Common myeloid progenitor, CD34-positive (primary cell): ENCODE data around the gene OPRM1.
A peak's percentile ranks its signal among the peaks of the same experiment; 100 is the strongest.

Source experiments
- CTCF ChIA-PET: fragments of 350-600 bp; sonication (Branson Sonifier 250); formaldehyde crosslinking; loops from one replicate; lab custom pipeline; 2021; ENCODE audit warnings: antibody characterized with exemption; lab: Charles Lee
- POLR2A ChIA-PET: fragments of 350-600 bp; sonication (Branson Sonifier 250); formaldehyde crosslinking; loops from one replicate; lab custom pipeline; 2021; ENCODE audit warnings: antibody characterized with exemption; lab: Charles Lee
- DNase-seq, 3 donors: peaks; one replicate each; pipeline versions ENCODE4 v3.0.0 to v3.0.0-alpha.2; 2013
- H3K27ac ChIP-seq, 2 experiments: 1 replicate in 1 of 2; 2 replicates in 1 of 2; pipeline ENCODE4 v1.7.0; 2013; ENCODE audit warnings: inconsistent platforms in 2 of 2, low read length in 2 of 2, mild to moderate bottlenecking in 2 of 2, low read depth in 1 of 2, moderate library complexity in 1 of 2; ENCODE audit not compliant: severe bottlenecking in 2 of 2, insufficient read depth in 1 of 2, poor library complexity in 1 of 2
- H3K27me3 ChIP-seq, 5 experiments: replicated peaks in 2 of 5; 1 replicate in 3 of 5; 2 replicates in 2 of 5; pipeline versions ENCODE4 v1.6.1 to v1.7.0; 2013; ENCODE audit warnings: low read length in 4 of 5, mild to moderate bottlenecking in 2 of 5, moderate library complexity in 2 of 5, inconsistent platforms in 1 of 5; ENCODE audit not compliant: insufficient read depth in 5 of 5, control insufficient read depth in 4 of 5
- H3K36me3 ChIP-seq, 4 experiments: 1 replicate in 2 of 4; 2 replicates in 2 of 4; pipeline versions ENCODE4 v1.6.1 to v1.7.0; 2013; ENCODE audit warnings: low read length in 3 of 4, control low read depth in 1 of 4, mild to moderate bottlenecking in 1 of 4; ENCODE audit not compliant: control insufficient read depth in 4 of 4, insufficient read depth in 4 of 4
- H3K4me1 ChIP-seq, 4 experiments: 1 replicate in 3 of 4; 2 replicates in 1 of 4; pipeline versions ENCODE4 v1.6.1 to v1.7.1; 2013; ENCODE audit warnings: low read length in 3 of 4, mild to moderate bottlenecking in 3 of 4, control low read depth in 1 of 4, inconsistent platforms in 1 of 4, moderate library complexity in 1 of 4; ENCODE audit not compliant: control insufficient read depth in 4 of 4, insufficient read depth in 4 of 4; ENCODE audit errors: control extremely low read depth in 1 of 4
- H3K4me3 ChIP-seq, 7 experiments: 1 replicate in 4 of 7; 2 replicates in 3 of 7; pipeline versions ENCODE4 v1.5.1 to v1.7.0; 2013; ENCODE audit warnings: mild to moderate bottlenecking in 7 of 7, low read length in 6 of 7, moderate library complexity in 6 of 7, inconsistent platforms in 2 of 7, low read depth in 2 of 7, control low read depth in 1 of 7; ENCODE audit not compliant: insufficient read depth in 4 of 7, control insufficient read depth in 1 of 7; ENCODE audit errors: extremely low read depth in 1 of 7
- H3K9me3 ChIP-seq, 5 experiments: 1 replicate in 4 of 5; 2 replicates in 1 of 5; pipeline versions ENCODE4 v1.6.1 to v1.7.1; 2013; ENCODE audit warnings: low read length in 4 of 5, mild to moderate bottlenecking in 2 of 5, inconsistent platforms in 1 of 5, low read depth in 1 of 5, moderate library complexity in 1 of 5; ENCODE audit not compliant: control insufficient read depth in 4 of 5, insufficient read depth in 2 of 5; ENCODE audit errors: control extremely low read depth in 1 of 5
- WGBS: methylation state at CpG from one replicate; pipeline ENCODE4 v1.1.5; 2013; ENCODE audit not compliant: insufficient coverage; 5-methylcytosine and 5-hydroxymethylcytosine counted together

OPRM1 gene

DNA sequence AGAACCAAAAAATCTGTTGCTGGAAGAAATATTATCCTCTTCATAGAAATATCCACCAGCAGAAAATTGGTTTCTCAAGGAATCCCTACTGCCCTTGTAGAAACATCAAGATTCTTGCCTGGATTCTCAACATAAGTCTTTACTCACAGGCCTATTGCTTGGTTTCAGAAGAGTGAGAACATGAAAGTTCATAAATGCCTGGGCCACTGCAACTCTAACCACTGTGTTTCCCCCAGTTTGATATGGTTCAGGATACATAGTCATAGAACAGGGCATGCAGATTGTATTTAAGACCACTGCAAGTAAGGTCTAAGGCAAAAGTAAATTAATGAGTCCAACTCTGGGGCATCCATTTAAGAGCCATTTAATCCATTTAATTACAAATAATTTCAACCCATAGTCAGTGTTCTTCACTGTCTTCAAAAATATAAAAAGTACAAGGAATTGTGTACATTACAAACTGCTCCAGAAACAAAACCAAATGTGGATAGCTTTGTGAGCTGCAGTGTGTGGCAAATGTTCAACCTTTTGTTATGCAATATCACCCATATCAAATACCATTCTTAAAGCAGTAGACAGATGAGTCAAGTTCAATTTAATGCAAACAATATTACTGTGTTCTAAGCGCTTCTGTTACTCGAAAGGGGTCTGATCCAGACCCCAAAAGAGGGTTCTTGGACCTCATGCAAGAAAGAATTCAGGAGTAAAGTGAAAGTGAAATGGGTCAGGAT lies 83.3 kb downstream of the OPRM1 start:
- Histone ChIP-seq H3K4me3 (no peak overlapping the region), H3K36me3 (no peaks in the 10 kb centered on the region), H3K9me3 (peaks cover 0 to 13% (median 2%) of the 10 kb centered on the region in 5 experiments), H3K27ac (no peak overlapping the region), H3K4me1 (peaks cover 4 to 33% (median 15%) of the 10 kb centered on the region in 4 experiments), H3K27me3 (peaks cover 0 to 2% (median 0%) of the 10 kb centered on the region in 5 experiments)
- ChIA-PET CTCF (no interaction called here), POLR2A (no interaction called here)
- no peak for DNase-seq
- 100% methylated on average over 2 of the region's 2 CpGs for WGBS

DNA sequence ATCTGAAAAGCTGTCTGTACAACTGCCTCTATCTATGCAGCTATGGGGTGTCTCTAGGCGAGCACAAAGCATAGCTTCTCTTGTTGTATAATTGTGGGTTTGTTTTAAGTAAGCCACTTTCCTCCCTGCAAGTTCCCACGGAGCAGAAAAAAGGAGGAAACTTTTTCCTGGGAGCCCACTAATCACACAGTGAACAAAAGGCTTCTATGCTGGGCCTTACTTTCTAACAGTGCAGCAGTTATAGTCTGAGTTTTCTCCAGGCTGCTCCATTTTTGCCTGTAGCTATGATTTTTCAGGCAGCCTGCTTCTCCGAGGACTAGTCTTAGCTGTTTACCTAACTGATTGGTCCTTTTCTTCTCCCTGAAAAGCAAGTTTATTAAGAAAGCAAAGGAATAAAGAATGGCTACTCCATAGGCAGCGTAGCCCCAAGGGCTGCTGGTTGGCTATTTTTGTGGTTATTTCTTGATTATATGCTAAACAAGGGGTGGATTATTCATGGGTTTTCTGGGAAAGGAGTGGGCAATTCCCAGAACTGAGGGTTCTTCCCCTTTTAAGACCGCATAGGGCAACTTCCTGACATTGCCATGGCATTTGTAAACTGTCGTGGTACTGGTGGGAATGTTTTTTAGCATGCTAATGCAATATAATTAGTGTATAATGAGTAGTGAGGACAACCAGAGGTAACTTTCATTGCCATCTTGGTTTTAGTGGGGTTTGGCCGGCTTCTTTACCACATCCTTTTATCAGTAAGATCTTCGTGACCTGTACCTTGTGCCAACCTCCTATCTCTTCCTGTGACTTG lies 84.3 kb downstream of the OPRM1 start:
- CTCF ChIA-PET: interaction anchor here (1.1 kb wide), 1 partner anchor 258 kb away, joined by 3 read pairs; no protein-coding TSS in a partner anchor
- H3K4me3 ChIP-seq: no peak overlapping the region

GRCh38 chr6:154125421-154125820 lies 86.4 kb downstream of the OPRM1 start:
- no peaks in the 10 kb centered on the region for H3K36me3 ChIP-seq
- peaks cover 0 to 13% (median 2%) of the 10 kb centered on the region in 5 experiments for H3K9me3 ChIP-seq
- WGBS: no CpG with 5 or more reads among the region's 2 CpGs
- no peak overlapping the region for H3K27ac ChIP-seq
- H3K27me3 ChIP-seq: no peaks in the 10 kb centered on the region
- peak in 2 of 3 donors; percentile 26 to 40 for DNase-seq
- H3K4me1 ChIP-seq: peaks cover 6 to 40% (median 16%) of the 10 kb centered on the region in 4 experiments
- POLR2A ChIA-PET: no interaction called here
- CTCF ChIA-PET: no interaction called here
- no peak overlapping the region for H3K4me3 ChIP-seq

More for the DNA sequence above, 84.3 kb downstream of the OPRM1 start:
- DNase-seq: no peak
- Histone ChIP-seq H3K4me1 (peaks cover 6 to 40% (median 16%) of the 10 kb centered on the region in 4 experiments), H3K27ac (no peak overlapping the region), H3K36me3 (no peaks in the 10 kb centered on the region), H3K27me3 (peaks cover 0 to 2% (median 0%) of the 10 kb centered on the region in 5 experiments), H3K9me3 (peaks cover 0 to 13% (median 2%) of the 10 kb centered on the region in 5 experiments)
- 68% methylated on average over 3 of the region's 8 CpGs for WGBS
- POLR2A ChIA-PET: no interaction called here

GRCh38 chr6:154127657-154128056 lies 88.6 kb downstream of the OPRM1 start:
- Histone ChIP-seq H3K9me3 (peaks cover 0 to 4% (median under 1%) of the 10 kb centered on the region in 5 experiments), H3K36me3 (no peaks in the 10 kb centered on the region), H3K4me1 (peaks cover 6 to 40% (median 16%) of the 10 kb centered on the region in 4 experiments), H3K27me3 (no peaks in the 10 kb centered on the region), H3K4me3 (no peak overlapping the region), H3K27ac (no peak overlapping the region)
- ChIA-PET CTCF (interaction anchor here (1.6 kb wide), 1 partner anchor 150 kb away, joined by 4 read pairs; no protein-coding TSS in a partner anchor), POLR2A (no interaction called here)
- 33% methylated on average over 1 of the region's 2 CpGs for WGBS
- DNase-seq: no peak

DNA sequence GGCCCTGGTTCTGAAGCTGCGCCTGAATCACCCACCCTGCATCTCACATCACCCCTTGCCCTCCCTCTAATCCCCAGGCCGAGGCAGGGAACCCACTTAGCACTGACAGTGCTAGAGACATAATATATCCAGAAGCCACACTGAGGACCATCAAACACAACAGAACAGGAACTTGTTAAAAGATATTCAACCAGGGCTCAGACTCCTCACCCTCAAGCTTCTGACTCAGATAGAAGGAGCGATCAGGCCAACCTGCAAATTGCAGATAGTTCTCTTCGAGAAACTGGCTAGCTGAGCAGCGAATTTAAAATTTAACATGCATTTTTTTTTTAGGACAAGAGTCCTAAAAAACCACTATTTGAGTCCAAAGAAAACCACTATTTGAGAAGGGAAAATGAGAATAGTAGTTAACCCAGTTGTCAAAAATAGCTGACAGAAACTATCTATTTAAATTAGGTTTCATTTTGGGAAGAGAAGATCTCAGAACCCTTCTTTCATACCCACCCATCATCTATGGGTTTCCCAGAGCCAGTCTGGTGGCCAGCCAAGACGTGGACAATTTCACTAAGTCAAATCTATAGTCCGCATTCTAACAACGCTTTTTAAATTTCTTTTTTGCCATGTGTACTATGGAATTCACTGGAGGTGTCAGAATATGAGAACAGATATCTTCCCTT lies 95.6 kb downstream of the OPRM1 start:
- POLR2A ChIA-PET: no interaction called here
- CTCF ChIA-PET: no interaction called here
- 100% methylated on average over 2 of the region's 8 CpGs for WGBS
- no peak overlapping the region for H3K27ac ChIP-seq
- no peaks in the 10 kb centered on the region for H3K36me3 ChIP-seq
- no peaks in the 10 kb centered on the region for H3K9me3 ChIP-seq
- H3K4me1 ChIP-seq: peaks cover 0 to 3% (median 0%) of the 10 kb centered on the region in 4 experiments
- H3K4me3 ChIP-seq: no peak overlapping the region
- no peaks in the 10 kb centered on the region for H3K27me3 ChIP-seq
- DNase-seq: no peak

GRCh38 chr6:154138793-154139192 lies 99.8 kb downstream of the OPRM1 start:
- H3K36me3 ChIP-seq: no peaks in the 10 kb centered on the region
- no peaks in the 10 kb centered on the region for H3K9me3 ChIP-seq
- no peak overlapping the region for H3K27ac ChIP-seq
- ChIA-PET CTCF (no interaction called here), POLR2A (no interaction called here)
- no peak for DNase-seq
- H3K27me3 ChIP-seq: no peaks in the 10 kb centered on the region
- H3K4me1 ChIP-seq: peaks cover 0 to 6% (median 0%) of the 10 kb centered on the region in 4 experiments
- H3K4me3 ChIP-seq: no peak overlapping the region
- WGBS: 98% methylated on average over 6 of the region's 6 CpGs
